Measurements from ENCODE around the gene TRIM27. TPM values are rescaled to one million over a fixed set of nuclear protein-coding genes. Genes with fewer than 3 reads are reported as not detected.
"Not testable (repeated sequence)": the region's sequence is repeated elsewhere in the genome, so short reads cannot be mapped to it uniquely, and the experiment has no call there.

The TRIM27 gene
- total RNA-seq, 1 donor from 2014 or later = 65.2 TPM

DNA sequence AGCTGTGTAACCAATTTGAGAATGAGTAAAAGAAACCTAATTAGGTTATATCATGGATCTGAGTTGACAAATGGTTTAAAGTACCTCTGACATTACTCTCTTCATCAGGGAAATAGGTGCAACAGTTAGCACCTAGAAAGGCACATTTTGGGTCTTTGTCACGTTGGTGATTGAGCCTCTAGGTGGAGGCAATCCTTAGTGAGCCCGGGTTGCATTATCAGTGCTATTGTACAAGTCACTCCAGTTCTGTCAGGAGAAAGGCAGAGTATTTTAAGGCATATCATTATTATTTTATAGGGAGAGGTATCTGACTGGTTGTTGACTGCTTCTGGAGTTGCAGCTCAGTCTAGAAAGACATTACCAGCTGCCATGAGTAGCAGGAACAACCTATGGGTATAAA, 54.9 kb downstream of the TRIM27 start:
- no peak for DNase-seq
- H3K36me3 Mint-ChIP-seq (ENCODE audit: unreplicated experiment) = no peaks in the 10 kb centered on the region
- H3K27me3 Mint-ChIP-seq (ENCODE audit: unreplicated experiment) = peaks cover 19% of the 10 kb centered on the region
- TF ChIP-seq, protein P1, sequence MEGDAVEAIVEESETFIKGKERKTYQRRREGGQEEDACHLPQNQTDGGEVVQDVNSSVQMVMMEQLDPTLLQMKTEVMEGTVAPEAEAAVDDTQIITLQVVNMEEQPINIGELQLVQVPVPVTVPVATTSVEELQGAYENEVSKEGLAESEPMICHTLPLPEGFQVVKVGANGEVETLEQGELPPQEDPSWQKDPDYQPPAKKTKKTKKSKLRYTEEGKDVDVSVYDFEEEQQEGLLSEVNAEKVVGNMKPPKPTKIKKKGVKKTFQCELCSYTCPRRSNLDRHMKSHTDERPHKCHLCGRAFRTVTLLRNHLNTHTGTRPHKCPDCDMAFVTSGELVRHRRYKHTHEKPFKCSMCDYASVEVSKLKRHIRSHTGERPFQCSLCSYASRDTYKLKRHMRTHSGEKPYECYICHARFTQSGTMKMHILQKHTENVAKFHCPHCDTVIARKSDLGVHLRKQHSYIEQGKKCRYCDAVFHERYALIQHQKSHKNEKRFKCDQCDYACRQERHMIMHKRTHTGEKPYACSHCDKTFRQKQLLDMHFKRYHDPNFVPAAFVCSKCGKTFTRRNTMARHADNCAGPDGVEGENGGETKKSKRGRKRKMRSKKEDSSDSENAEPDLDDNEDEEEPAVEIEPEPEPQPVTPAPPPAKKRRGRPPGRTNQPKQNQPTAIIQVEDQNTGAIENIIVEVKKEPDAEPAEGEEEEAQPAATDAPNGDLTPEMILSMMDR (IDR thresholded peaks at IDR 0.05; ENCODE audit: partially characterized antibody, unreplicated experiment) = no peak
- H3K4me3 Mint-ChIP-seq (ENCODE audit: unreplicated experiment) = no peak overlapping the region
- H3K27ac Mint-ChIP-seq (ENCODE audit: unreplicated experiment) = no peak overlapping the region
- peaks cover 21% of the 10 kb centered on the region for H3K9me3 Mint-ChIP-seq (ENCODE audit: unreplicated experiment)
- H3K4me1 Mint-ChIP-seq (ENCODE audit: low read depth, unreplicated experiment) = peaks cover 3% of the 10 kb centered on the region

DNA sequence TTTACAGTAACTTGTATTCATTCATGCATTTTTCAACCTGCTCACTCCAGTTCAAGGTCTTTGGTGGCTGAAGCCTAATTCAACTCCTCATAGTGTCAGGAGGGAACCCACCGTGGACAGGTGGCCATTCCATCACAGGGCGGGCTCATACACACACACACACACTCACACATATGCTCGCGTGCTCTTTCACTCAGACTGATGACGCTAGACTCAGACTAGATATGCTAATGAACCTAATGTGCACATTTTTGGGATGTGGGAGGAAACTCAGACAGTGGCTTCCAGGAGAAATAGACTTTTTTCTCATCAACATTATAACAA, 56.7 kb downstream of the TRIM27 start:
- Mint-ChIP-seq H3K4me1 (ENCODE audit: low read depth, unreplicated experiment) (peaks cover 5% of the 10 kb centered on the region), H3K36me3 (ENCODE audit: unreplicated experiment) (peaks cover 6% of the 10 kb centered on the region), H3K27ac (ENCODE audit: unreplicated experiment) (peak overlapping the region; percentile 56), H3K27me3 (ENCODE audit: unreplicated experiment) (peaks cover 26% of the 10 kb centered on the region), H3K4me3 (ENCODE audit: unreplicated experiment) (peak overlapping the region; percentile 84), H3K9me3 (ENCODE audit: unreplicated experiment) (peaks cover 33% of the 10 kb centered on the region)
- DNase-seq = no peak
- TF ChIP-seq, protein P1 (IDR thresholded peaks at IDR 0.05; ENCODE audit: partially characterized antibody, unreplicated experiment) = no peak

DNA sequence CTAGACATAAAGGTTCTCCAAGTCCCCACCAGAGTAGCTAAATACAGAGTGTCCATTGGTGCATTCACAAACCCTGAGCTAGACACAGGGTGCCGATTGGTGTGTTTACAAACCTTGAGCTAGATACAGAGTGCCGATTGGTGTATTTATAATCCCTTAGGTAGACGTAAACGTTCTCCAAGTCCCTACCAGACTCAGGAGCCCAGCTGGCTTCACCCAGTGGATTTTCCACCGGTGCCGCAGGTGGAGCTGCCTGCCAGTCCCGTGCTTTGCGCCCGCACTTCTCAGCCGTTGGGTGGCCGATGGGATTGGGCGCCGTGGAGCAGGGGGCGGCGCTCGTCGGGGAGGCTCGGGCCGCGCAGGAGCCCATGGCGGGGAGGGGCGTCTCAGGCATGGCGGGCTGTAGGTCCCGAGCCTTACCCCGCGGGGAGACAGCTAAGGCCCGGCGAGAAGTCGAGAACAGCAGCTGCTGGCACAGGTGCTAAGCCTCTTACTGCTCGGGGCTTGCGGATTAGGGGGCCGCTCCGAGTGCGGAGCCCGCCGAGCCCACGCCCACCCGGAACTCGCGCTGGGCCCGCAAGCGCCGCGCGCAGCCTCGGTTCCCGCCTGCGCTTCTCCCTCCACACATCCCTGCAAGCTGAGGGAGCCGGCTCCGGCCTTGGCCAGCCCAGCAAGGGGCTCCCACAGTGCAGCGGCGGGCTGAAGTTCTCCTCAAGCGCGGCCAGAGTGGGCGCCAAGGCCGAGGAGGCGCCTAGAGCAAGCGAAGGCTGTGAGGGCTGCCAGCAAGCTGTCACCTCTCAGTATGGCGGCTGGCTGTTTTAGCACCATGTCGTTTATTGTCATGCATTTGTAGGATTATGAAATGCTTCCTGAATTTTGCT, 57.3 kb downstream of the TRIM27 start:
- Mint-ChIP-seq H3K4me3 (ENCODE audit: unreplicated experiment) (peak overlapping the region; percentile 84), H3K27ac (ENCODE audit: unreplicated experiment) (peak overlapping the region; percentile 56), H3K9me3 (ENCODE audit: unreplicated experiment) (peaks cover 33% of the 10 kb centered on the region), H3K27me3 (ENCODE audit: unreplicated experiment) (peaks cover 26% of the 10 kb centered on the region)
- H3K4me1 Mint-ChIP-seq (ENCODE audit: low read depth, unreplicated experiment); H3K36me3 Mint-ChIP-seq (ENCODE audit: unreplicated experiment): not testable (repeated sequence)
- DNase-seq = peak; percentile 75

DNA sequence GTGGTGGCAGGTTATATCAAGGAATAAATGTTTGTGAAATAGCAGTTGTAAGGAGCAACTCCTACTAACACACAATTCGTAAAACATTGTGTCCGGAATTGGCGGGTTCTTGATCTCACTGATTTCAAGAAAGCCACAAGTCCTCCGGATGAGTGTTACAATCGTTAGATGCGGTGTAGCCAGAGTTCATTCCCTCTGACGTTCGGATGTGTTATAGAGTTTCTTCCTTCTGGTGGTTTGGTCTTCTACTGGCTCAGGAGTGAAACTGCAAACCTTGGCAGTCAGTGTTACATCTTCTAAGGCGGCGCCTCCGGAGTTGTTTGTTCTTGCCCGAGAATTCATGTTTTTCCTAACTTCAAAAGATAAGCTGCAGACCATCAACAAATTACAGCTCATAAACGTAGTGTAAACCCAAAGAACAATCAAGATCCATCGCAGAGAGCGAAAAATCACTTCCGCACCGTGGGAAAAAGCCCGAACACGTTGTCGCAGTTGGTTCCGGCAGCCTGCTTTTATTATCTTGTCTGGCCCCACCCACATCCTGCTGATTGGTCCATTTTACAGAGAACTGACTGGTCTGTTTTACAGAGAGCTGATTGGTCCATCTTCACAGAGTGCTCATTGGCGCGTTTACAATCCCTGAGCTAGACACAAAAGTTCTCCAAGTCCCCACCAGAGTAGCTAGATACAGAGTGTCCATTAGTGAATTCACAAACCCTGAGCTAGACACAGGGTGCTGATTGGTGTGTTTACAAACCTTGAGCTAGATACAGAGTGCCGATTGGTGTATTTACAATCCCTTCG, 58.2 kb downstream of the TRIM27 start:
- Mint-ChIP-seq H3K36me3 (ENCODE audit: unreplicated experiment) (peaks cover 6% of the 10 kb centered on the region), H3K9me3 (ENCODE audit: unreplicated experiment) (peaks cover 31% of the 10 kb centered on the region), H3K4me3 (ENCODE audit: unreplicated experiment) (peak overlapping the region; percentile 72), H3K27me3 (ENCODE audit: unreplicated experiment) (peaks cover 26% of the 10 kb centered on the region), H3K27ac (ENCODE audit: unreplicated experiment) (no peak overlapping the region), H3K4me1 (ENCODE audit: low read depth, unreplicated experiment) (peaks cover 5% of the 10 kb centered on the region)
- TF ChIP-seq, protein P1 (IDR thresholded peaks at IDR 0.05; ENCODE audit: partially characterized antibody, unreplicated experiment) = no peak
- DNase-seq = peak; percentile 28

DNA sequence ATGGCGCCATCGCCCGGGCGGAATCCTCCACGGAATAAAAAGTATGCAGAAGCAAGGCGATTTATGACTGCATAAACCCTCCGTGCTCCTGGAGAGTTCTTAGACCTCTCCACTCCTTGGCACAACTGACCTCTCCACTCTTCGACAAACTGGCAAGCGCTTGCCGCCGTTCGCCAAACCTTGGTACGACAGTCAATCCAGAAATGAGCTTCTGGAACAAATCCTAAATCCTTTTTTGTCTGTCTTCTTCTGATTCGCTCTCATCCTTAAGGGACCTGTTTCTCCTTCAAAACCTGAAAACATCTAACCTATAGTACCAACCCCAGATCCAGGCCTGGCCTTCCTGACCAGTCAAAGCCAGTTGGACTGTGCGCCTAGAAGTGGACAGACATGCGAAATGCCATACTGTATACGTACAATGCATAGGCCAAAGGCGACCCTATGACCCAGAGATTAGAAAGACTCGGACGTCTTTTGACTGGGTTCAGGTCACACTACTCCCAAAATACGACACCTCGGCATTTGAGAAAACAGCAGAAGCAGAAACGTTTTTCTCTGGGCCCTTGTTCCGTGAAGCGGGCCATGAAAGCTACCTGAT, 59.4 kb downstream of the TRIM27 start:
- Mint-ChIP-seq H3K27me3 (ENCODE audit: unreplicated experiment) (peaks cover 26% of the 10 kb centered on the region), H3K4me1 (ENCODE audit: low read depth, unreplicated experiment) (peaks cover 5% of the 10 kb centered on the region), H3K36me3 (ENCODE audit: unreplicated experiment) (peaks cover 6% of the 10 kb centered on the region), H3K27ac (ENCODE audit: unreplicated experiment) (peak overlapping the region; percentile 4), H3K9me3 (ENCODE audit: unreplicated experiment) (peaks cover 31% of the 10 kb centered on the region), H3K4me3 (ENCODE audit: unreplicated experiment) (peak overlapping the region; percentile 96)
- TF ChIP-seq, protein P1 (IDR thresholded peaks at IDR 0.05; ENCODE audit: partially characterized antibody, unreplicated experiment) = no peak
- no peak for DNase-seq
